AG09309 (cell line): ENCODE measurements around the gene CIB2.

ENCODE experiments used
- DNase-seq: peaks from one replicate; pipeline ENCODE4 v3.0.0-alpha.2; 2010; ENCODE audit warnings: low read depth
- H3K4me3 ChIP-seq: 2 replicates; pipeline ENCODE4 v1.5.1; 2011; ENCODE audit warnings: mild to moderate bottlenecking, low read depth, low read length, moderate library complexity; ENCODE audit not compliant: control insufficient read depth
- TF ChIP-seq, protein P1 (sequence below): IDR thresholded peaks from 2 replicates; pipeline ENCODE4 v1.5.1; 2011; ENCODE audit warnings: mild to moderate bottlenecking, low read depth, low read length, inconsistent platforms; ENCODE audit not compliant: insufficient read depth, control insufficient read depth; ENCODE audit errors: missing control alignments

CIB2 gene

DNA sequence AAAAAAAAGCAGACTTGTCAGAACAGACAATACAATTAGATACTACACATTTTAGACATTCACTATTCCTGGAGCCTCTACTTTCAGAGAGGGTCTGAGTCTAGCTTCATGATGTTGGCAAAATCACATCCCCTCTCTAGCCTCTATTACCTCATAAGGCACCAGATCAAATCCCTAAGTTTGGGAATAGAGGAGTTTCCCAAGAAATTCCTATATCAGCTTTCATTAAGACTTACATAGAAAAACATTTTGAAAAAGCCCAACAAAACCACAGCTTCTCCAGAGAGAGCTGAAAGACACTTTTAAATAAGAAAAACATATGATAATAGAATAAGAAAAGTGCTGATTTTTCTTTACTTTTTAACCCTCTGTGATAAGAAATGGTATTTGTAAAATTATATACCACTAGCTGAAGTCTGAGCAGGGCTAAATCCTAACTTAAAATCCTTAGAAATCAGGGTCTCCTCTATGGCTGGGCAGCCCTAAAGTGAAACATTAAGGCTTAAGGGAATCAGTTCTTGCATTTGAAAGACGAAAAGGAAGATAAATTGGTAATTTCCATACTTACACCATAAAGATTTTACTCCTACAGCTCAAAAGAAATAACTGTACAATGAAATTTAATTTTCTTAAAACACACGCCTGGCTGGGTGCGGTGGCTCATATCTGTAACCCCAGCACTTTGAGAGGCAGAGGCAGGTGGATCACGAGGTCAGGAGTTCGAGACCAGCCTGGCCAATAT is 58.0 kb downstream of the CIB2 start:
- TF ChIP-seq, protein P1, sequence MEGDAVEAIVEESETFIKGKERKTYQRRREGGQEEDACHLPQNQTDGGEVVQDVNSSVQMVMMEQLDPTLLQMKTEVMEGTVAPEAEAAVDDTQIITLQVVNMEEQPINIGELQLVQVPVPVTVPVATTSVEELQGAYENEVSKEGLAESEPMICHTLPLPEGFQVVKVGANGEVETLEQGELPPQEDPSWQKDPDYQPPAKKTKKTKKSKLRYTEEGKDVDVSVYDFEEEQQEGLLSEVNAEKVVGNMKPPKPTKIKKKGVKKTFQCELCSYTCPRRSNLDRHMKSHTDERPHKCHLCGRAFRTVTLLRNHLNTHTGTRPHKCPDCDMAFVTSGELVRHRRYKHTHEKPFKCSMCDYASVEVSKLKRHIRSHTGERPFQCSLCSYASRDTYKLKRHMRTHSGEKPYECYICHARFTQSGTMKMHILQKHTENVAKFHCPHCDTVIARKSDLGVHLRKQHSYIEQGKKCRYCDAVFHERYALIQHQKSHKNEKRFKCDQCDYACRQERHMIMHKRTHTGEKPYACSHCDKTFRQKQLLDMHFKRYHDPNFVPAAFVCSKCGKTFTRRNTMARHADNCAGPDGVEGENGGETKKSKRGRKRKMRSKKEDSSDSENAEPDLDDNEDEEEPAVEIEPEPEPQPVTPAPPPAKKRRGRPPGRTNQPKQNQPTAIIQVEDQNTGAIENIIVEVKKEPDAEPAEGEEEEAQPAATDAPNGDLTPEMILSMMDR, result no peak
- H3K4me3 ChIP-seq, result no peak overlapping the region
- DNase-seq, result no peak

DNA sequence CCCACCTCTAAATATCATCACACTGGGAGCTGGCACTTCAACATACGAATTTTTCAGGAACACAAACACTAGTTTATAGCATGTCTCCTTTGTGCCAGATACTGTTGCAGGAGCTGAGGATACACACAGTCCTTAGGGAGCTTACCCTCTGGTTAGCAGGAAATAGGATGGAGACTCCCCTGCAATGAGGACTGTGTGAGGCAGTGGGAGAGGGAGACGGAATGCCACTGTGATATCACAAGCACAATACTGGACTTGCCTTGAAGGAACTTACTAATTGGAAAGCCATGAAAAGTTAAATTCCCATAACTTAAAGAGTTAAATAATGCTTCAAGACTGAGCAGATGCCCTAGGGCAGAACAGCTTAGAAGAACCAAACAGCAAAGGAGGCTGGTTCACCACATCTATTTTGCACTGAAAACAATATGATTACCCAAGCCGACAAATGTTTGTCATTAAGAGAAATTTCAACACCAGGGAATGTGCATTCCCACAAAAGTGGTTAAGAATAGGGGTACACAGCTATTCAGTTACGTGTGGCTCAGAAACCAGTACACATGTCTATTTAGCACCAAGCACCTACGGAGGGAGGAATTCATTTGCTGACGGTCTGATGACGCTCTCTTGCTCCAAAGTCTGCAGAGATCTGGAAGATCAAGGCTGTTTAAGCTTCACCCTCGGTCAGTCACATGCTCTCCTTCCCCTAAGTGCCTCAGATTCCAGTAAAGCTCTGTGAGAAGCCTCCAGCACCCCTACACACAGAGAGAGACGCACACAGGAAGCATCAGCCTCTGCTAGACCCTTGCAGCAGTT is 59.0 kb downstream of the CIB2 start:
- H3K4me3 ChIP-seq, result no peak overlapping the region; the same call in 1 of the 2 replicates
- DNase-seq, result peak; percentile 81
- TF ChIP-seq, protein P1, result no peak

DNA sequence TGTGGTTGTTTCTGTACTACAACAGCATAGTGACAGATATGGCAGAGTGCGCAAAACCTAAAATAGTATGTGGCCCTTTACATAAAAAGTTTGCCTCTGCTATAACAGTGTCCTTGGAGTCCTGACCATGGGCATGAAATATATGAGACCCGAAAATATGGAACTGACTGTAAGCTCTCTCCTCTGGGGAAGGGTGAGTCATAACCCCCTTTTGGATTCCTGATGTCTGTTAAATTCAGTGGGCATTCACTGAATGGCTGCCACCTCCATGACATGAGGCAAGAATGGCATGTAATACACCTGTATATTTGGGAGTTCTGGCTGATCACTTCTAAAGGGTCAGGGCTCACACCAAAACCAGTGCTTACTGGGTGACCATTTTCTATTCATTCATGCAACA is 59.9 kb downstream of the CIB2 start:
- DNase-seq, result no peak
- TF ChIP-seq, protein P1, result no peak
- no peak overlapping the region for H3K4me3 ChIP-seq

DNA sequence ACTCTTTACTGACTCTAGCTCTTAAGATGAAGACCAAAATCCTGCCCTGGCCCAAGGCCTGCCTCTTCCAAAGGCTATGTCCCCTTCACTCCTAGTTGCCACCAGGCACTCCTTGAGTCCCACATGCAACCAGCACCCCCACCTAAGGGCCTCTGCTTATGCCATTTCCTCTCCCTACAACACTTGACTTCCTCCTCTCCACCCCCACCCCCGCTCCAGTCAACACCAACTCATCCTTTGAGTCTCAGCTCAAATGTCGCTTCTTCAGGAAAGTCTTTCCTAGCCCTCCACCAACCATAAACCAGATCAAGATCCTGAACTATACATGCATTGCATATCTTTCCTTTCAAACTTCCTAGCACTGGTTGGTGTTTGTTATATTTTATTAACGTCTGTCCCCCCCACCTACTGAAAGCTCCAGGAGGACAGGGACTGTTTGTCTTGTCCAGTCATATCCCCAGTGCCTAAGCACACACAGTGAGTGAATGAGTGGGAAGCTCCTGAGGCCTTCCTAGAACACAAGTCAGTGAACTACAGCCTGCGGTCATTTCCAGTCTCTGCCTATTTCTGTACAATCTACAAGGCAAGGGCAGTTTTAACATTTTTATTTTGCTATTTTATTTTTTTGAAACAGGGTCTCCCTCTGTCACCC is 61.1 kb downstream of the CIB2 start:
- no peak overlapping the region for H3K4me3 ChIP-seq
- DNase-seq, result no peak
- TF ChIP-seq, protein P1, result no peak

DNA sequence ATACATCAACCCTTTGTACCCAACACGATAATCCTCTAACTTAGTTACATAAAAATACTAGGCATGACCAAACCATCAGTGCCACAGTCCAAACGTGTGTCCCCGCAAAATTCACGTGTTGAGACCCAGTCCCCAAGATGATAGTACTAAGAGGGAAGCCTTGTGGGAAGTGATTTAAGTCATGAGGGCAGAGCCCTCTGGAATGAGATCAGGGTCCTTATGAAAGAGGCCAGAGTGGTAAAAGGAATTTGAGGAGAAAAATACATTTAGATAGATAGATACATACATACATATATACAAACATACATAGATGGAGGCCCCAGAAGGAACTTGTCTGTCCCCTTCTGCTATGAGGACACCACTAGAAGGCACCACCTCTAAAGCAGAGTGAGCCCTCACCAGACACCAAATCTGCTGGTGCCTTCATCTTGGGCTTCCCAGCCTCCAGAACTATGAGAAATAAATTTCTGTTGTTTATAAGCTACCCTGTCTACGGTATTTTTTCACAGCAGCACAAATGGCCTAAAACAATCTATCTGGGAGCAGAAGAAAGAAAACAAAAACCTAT is 61.7 kb downstream of the CIB2 start:
- no peak for DNase-seq
- TF ChIP-seq, protein P1, result no peak
- H3K4me3 ChIP-seq, result no peak overlapping the region

DNA sequence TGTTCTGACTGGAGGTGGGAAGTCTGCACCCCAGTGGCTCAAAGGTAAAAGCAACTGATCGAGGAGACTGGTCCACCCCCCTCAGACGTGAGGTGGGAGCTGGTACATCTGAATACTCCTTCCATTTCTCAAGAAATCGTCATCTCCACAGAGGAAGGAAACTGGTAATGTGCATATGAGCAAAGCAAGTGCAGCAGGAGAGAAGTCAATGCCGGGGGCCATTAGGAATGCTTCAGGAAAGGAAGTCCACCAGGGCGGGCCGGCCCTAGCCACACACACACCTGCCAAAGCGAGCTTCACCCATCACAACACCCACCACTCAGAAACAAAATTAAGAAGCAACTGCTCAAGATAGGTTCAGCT is 62.2 kb downstream of the CIB2 start:
- TF ChIP-seq, protein P1, result no peak
- DNase-seq, result no peak
- H3K4me3 ChIP-seq, result no peak overlapping the region
